ENCODE measurements around the gene ELMO1.

Gene ELMO1

GRCh38 chr7:37201876-37202198 is 246.8 kb downstream of the ELMO1 start:
- no peak for DNase-seq (ENCODE audit: low spot score)
- in situ Hi-C loops (cut with MboI; ENCODE audit: low pct_unique_long_range_greater_than_20kb, low sequenced_read_pairs, unreplicated experiment), result loop anchor here (10.0 kb wide), 1 partner anchor 143 kb away; no protein-coding TSS in a partner anchor
- no peak for TF ChIP-seq CTCF (IDR thresholded peaks at IDR 0.05; ENCODE audit: extremely low read depth, insufficient read depth, missing control alignments)

DNA sequence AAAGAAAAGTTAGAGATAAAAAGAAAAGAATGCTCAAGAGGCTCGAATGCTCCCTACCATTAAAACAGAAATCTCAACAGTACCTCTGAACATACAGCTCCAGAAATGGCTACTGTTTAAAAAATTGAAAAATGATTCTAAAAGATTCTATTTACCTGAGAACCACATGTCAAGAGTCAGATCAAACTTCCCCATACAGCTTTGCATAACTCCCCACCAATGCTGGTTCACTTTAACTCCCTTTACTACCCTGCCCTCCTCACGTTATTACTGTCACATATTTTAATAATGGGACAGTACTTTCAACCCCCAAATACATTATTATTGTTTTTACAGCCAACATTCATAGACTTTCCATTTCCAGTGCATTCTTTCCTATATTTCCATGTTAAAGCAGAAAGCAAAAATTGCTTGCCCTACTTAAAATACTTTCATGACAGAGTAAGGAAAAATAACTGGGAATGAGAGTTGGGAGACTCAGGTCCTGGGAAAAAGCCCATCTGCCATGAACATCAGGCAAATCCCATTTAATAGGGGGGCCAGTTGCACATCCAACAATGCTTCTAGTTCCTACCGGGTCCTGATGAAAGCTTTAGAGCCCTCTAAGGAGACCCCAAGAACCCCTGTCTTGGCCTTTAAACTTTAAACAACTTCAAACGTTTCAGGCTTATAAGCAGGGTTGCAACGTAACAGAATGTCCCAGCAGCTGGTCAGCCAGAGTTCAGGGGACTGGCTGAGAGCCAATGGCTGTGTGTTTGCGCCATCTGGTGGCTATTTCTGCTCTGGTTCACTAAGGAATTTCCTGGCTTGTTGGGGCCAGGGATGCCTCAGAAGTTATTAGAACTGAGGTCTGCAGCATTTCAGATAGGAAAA is 247.4 kb downstream of the ELMO1 start:
- peak; percentile 49 for DNase-seq (ENCODE audit: low spot score)
- in situ Hi-C loops (cut with MboI; ENCODE audit: low pct_unique_long_range_greater_than_20kb, low sequenced_read_pairs, unreplicated experiment), result loop anchor here (10.0 kb wide), 1 partner anchor 144 kb away; no protein-coding TSS in a partner anchor
- peak; percentile 86 for TF ChIP-seq CTCF (IDR thresholded peaks at IDR 0.05; ENCODE audit: extremely low read depth, insufficient read depth, missing control alignments)

DNA sequence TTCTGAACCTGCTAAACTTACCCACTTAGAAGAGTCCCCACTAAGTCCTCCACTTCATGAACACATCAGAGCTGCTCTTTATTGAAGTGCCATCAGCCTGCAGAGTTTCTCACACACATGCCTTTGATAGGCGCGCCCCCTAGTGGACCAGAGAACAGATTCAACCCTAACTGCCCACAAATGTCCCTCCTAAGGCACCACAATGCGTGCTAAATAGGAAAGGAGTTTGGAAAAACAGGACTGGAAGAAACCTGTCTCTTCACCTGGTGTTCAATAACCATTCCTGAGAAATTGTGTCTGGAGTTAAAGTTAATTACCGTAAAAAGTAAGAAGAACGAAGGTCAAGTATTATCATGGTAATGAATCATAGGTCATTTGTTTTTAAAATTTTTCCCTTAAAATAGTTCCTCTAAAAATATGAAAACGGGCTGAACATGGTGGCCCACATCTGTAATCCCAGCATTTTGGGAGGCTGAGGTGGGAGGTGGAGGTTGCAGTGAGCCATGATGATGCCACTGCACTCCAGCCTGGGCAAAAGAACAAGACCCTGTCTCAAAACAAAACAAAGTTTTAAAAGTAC is 249.7 kb downstream of the ELMO1 start:
- TF ChIP-seq CTCF (IDR thresholded peaks at IDR 0.05; ENCODE audit: extremely low read depth, insufficient read depth, missing control alignments), result peak; percentile 89
- in situ Hi-C loops (cut with MboI; ENCODE audit: low pct_unique_long_range_greater_than_20kb, low sequenced_read_pairs, unreplicated experiment), result loop anchor here (25.0 kb wide), 3 partner anchors 212 to 712 kb away; no protein-coding TSS in a partner anchor
- peak; percentile 61 for DNase-seq (ENCODE audit: low spot score)

- TF ChIP-seq CTCF (IDR thresholded peaks at IDR 0.05; ENCODE audit: extremely low read depth, insufficient read depth, missing control alignments), result no peak
- in situ Hi-C loops (cut with MboI; ENCODE audit: low pct_unique_long_range_greater_than_20kb, low sequenced_read_pairs, unreplicated experiment), result loop anchor here (25.0 kb wide), 3 partner anchors 211 to 711 kb away; no protein-coding TSS in a partner anchor
- no peak for DNase-seq (ENCODE audit: low spot score)
These were observed 250.4 kb downstream of the ELMO1 start for GRCh38 chr7:37198041-37198905.

DNA sequence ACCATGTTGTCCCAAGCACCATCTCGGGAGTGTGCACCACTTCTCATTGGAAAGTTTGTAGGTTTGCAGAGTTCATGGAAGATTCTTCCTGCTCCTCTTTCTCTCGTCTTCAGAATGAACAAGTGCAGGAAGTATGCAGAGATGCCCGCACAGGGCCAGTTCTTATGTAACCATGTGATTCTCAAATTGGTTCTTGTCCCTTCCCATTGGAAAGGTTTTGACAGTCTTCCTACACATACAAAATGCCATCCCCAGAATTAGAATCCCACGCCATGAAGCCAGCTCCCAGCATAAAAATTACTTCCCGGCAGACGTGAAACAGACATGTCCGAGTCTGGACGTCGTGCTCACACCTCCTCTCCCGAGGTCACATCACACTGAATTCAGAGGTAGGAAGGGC is 251.6 kb downstream of the ELMO1 start:
- no peak for DNase-seq (ENCODE audit: low spot score)
- no peak for TF ChIP-seq CTCF (IDR thresholded peaks at IDR 0.05; ENCODE audit: extremely low read depth, insufficient read depth, missing control alignments)
- in situ Hi-C loops (cut with MboI; ENCODE audit: low pct_unique_long_range_greater_than_20kb, low sequenced_read_pairs, unreplicated experiment), result loop anchor here (25.0 kb wide), 3 partner anchors 210 to 710 kb away; no protein-coding TSS in a partner anchor

GRCh38 chr7:37196676-37197075 is 252.0 kb downstream of the ELMO1 start:
- DNase-seq (ENCODE audit: low spot score), result no peak
- in situ Hi-C loops (cut with MboI; ENCODE audit: low pct_unique_long_range_greater_than_20kb, low sequenced_read_pairs, unreplicated experiment), result loop anchor here (25.0 kb wide), 3 partner anchors 209 to 709 kb away; no protein-coding TSS in a partner anchor
- TF ChIP-seq CTCF (IDR thresholded peaks at IDR 0.05; ENCODE audit: extremely low read depth, insufficient read depth, missing control alignments), result no peak

Measured in GM13977 (cell line).